ENCODE measurements around the gene ZCCHC14. TPM values are rescaled to one million over a fixed set of nuclear protein-coding genes. Genes with fewer than 3 reads are reported as not detected.
"Not testable (repeated sequence)": the region's sequence is repeated elsewhere in the genome, so short reads cannot be mapped to it uniquely, and the experiment has no call there.

ZCCHC14 gene
- total RNA-seq, 2 donors from 2014 or later = 30.3 to 30.7 TPM

DNA sequence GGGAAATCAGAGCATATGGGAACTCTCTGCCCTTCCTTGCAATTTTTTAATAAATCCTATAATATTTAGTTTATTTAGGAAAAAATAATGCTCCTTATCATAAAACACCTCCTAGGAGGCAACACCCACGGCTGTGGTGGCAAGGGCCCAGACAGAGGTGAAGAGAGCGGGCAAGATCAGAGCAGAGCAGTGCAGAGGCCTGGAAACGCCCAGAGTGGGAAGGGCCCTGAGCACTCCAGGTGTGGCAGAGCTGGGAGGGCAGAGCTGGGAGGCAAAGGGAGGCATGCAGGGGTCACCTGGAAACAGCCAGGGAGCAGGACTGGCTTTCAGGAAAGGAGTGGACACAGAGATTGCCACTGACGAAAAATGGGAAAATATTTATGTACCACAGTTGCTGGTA lies 126.5 kb downstream of the ZCCHC14 start:
- peak; percentile 95 for ATAC-seq
- intact Hi-C loops (cut with DNase I, micrococcal nuclease) = no loop called here
- DNase-seq = peak; percentile 62 to 71

DNA sequence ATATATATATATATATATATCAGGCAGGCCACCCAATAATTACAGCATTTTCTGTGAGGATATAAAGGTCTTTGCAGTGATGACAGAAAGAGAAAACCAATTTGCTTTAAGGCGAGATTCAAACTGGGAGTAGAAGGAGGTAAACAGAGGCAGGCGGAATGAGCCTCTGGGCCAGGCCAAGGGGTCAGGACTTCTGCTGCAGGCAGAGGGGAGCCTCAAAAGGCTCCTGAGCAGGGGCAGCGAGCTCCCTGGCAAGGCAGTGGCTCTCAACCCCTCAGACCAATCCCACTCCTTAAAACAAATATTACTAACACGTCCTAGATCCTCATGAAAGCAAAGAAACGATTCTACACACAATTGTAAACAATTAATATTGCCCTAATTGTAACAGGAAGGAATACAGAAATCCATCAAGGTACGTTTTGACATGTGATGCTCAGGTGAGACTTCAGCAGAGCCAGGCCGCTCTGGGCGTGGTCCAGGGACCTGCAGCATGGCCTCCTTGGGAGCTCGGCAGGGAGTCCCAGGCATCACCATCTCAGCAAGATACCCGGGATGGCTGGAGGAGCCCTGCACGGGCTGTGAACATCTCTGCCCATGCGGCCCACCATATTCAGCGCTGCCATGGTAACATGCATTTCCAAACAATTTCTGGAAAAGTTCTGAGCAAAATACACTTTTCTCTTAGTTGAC lies 127.7 kb downstream of the ZCCHC14 start:
- intact Hi-C loops (cut with DNase I, micrococcal nuclease) = no loop called here
- ATAC-seq (no peak), DNase-seq (no peak)

DNA sequence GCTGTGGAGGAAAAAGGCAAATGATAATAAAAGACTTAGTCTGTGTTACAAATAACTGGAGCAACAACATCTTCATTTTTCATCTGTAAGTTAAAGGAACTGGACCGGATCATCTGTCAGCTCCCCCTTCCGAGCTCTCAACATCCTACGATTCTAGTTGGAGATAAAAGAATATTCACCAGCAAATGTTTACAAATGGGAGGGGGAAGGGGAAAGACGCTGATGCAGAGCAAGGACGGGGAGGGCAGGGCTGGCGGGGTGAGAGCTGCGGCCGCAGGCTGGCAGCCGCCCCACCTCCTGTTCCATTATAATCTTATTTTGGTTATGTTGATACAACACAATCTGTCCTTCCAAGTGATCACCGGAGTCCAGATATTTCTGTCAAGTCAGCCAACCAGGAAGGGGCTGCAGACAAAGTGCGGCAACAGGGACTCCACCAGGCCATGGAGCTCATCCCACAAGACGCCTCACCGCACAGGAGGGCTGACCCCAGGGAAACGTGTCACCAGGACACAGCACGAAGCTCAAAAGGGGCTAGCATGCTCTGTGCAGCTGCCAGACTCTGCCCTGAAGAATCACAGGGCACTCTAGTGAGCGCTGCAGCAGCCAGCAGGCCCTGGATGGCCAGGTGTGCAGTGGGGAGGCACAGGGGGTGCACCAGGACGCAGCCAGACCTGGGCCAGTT lies 128.9 kb downstream of the ZCCHC14 start:
- ATAC-seq (peak; percentile 21), DNase-seq (peak in 1 of 2 donors; percentile 57)
- intact Hi-C loops (cut with DNase I, micrococcal nuclease) = no loop called here

DNA sequence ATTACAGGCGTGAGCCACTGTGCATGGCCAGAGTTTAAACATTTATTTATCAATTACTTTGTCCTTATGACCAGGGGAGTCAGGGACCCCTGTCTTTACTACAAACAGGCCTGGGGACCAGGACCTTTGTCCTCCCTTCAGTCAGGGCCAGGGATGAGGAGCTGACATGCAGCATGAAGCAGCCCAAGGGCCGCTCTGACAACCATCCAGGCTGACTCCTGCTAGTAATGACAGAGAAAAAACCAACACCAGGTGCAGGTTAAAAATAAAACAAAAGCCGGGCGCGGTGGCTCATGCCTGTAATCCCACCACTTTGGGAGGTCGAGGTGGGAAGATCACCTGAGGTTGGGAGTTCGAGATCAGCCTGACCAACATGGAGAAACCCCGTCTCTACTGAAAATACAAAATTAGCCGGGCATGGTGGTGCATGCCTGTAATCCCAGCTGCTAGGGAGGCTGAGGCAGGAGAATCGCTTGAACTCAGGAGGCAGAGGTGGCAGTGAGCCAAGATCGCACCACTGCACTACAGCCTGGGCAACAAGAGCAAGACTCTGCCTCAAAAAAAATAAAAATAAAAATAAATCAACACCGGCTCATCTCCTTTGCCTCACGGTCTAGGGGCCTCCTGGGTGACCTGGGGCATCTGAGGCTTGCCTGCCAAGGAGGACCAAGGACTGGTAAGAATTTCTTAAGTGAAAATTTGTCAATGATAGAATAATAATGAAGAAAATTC lies 129.8 kb downstream of the ZCCHC14 start:
- DNase-seq; intact Hi-C loops (cut with DNase I, micrococcal nuclease): not testable (repeated sequence)

DNA sequence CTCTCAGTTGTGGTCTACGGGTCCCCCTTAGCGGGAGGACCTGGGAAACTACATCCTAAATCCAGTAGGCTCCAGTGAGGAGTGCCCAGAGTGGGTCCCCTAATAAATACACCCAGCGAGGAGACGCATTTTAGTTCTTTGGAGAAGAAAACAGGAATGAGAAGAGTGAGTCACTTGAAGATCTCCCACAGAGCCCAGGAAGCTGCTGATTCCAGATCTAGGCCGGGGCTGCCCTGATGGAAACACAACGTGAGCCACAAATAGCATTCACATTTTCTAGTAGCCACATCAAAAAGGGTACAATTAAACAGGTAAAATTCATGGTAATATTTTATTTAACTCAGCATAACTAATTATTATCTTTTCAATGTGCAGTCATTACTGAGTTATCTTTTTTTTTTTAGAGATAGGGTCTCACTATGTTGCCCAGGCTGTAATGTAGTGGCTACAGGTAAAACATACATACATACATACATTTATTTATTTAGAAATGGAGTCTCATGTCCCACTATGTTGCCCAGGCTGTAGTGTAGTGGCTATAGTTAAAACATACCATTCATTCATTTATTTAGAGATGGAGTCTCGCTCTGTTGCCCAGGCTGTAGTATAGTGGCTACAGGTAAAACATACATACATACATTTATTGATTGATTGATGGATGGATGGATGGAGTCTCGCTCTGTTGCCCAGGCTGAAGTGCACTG lies 130.8 kb downstream of the ZCCHC14 start:
- intact Hi-C loops (cut with DNase I, micrococcal nuclease) = no loop called here
- no peak for DNase-seq
- ATAC-seq = no peak

More for the DNA sequence above, 129.8 kb downstream of the ZCCHC14 start:
- not testable (repeated sequence) for ATAC-seq

DNA sequence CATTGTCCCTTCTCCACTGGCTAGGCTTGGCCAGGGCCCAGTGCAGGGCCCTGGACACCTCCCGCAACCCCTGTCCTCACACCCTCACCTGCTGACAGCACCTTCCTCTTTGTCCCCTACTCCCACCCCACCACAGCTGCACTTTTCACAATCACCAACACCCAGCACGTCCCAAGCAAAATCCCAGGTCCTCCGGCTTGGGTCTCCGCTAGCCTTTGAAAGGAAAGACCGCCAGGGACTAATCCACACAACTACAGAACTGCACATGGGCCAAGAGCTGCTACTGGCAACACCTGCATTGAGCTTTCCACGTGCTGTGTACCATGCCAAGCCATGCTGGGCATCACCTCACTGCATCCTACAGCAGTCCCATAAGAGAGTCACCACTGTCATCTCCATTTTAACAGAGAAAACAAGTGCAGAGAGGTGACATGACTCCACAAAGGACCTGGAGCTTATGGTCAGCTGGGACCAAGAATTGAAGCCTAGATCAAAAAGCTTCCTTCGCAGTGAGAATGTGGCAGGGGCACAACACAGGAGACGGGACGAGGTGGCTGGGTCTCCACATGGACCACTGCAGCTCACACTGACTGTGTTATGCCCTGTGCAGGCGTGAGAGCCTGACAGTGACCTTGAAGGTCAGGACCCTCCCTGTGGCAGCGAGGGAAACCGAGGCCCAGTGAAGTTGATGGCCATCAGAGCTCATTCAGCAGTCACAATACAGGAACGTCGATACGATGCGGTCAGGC lies 131.8 kb downstream of the ZCCHC14 start:
- intact Hi-C loops (cut with DNase I, micrococcal nuclease) = no loop called here
- DNase-seq (no peak), ATAC-seq (no peak)

DNA sequence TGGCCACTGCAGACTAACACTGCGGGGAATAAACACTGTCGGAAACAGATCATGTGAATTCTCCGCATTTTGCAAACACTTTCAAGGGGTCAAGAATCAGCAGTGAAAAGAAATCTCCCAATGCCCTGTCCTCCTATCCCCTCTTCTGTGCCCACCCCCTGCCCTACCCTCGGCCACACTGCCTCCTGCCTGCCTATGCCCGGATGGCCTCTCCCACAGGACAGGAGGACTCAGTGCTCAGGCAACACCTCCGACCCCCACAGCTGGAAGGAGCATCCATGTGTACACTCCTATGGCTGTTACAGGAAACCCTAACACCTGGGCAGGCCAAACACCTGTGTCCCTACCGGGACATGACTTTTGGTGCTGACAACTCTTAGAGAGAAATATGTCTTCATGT lies 133.7 kb downstream of the ZCCHC14 start:
- DNase-seq = no peak
- intact Hi-C loops (cut with DNase I, micrococcal nuclease) = no loop called here
- no peak for ATAC-seq

DNA sequence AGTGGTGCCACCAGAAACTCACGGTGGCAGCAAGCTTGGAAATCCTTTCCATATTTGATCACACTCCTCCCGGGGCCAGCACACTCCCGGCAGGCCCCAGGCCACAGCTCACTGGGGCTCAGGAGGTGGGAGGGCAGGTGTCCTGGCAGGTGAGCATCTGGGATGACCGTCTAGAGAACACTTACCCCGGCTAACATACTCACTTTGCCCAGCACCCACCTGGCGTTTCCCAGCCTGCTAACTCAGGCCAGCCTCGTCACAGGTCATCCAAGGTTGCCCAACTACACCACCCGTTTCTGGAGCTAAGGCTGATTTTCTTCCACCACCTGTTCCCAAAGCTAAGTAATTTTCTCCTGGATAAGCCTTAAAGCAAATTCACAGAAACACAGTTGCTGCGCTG lies 134.1 kb downstream of the ZCCHC14 start:
- intact Hi-C loops (cut with DNase I, micrococcal nuclease) = no loop called here
- DNase-seq = no peak

DNA sequence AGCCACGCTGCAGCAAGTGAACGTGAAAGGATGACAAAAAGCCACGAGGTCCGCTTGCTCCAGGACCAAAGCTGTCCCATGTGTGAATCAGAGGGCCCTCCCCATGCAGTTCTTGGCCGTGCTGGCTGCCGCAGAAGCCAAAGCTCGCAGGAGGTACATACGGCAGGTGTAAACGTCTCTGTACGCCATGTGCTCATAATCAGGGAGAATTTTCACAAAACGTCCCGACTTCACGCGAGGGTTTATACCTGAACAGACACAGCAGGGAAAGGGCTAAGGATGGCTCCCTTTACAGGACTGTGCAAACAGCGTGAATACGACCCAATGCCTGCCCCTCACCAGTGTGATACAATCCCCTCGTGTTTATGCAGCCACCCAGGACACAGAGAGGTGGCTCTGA lies 134.6 kb downstream of the ZCCHC14 start:
- intact Hi-C loops (cut with DNase I, micrococcal nuclease) = no loop called here
- ATAC-seq (no peak), DNase-seq (no peak)

More for the DNA sequence above, 134.1 kb downstream of the ZCCHC14 start:
- no peak for ATAC-seq

DNA sequence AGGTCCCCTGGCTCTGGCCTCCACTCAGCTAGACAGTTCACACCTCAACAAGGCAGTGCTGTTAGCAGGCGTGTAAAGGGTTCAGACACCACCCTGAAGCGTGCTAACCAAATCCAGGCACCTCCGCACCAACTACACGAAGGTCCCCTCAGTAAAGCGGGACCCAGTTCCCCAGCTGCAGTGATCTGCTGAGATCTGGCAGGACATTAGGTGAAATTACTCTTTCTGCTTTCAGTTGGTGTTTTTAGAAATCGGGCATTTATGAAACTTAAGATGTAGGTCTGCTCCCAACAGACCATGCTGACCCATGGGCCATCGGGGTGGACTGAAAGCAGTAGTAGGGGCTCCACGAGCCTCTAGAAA lies 136.4 kb downstream of the ZCCHC14 start:
- no peak for ATAC-seq
- no peak for DNase-seq
- intact Hi-C loops (cut with DNase I, micrococcal nuclease) = no loop called here

Other genes starting within 250 kb of the ZCCHC14 start
- gene C16orf95, start 175.6 kb downstream of the ZCCHC14 start, total RNA-seq = 1 to 10 TPM; 4.4 to 6.3 TPM
- gene FBXO31, start 109.2 kb downstream of the ZCCHC14 start, total RNA-seq = 10 to 100 TPM; 57.5 to 79.8 TPM
- 10 to 100 TPM; 64.5 to 88.0 TPM for gene MAP1LC3B, start 100.7 kb downstream of the ZCCHC14 start, total RNA-seq
- gene JPH3, start 109.5 kb upstream of the ZCCHC14 start, total RNA-seq = under 1 TPM; 0.18 to 0.39 TPM

Measured in left colon (tissue), 2 donors.